GM19025 (cell line): ENCODE results near the gene IGF2BP3.

Source experiments
- ATAC-seq: cut with Tn5 transposase; IDR thresholded peaks from one replicate; pipeline ENCODE4 v1.9.1; 2021; ENCODE audit warnings: mild to moderate bottlenecking, low read depth, moderate library complexity; ENCODE audit not compliant: unreplicated experiment

The IGF2BP3 gene

GRCh38 chr7:23389701-23390100, 80.6 kb downstream of the IGF2BP3 start:
- no peak for ATAC-seq

GRCh38 chr7:23387583-23387982, 82.7 kb downstream of the IGF2BP3 start:
- no peak for ATAC-seq

- no peak for ATAC-seq
These were observed 85.2 kb downstream of the IGF2BP3 start for GRCh38 chr7:23385140-23385539.

GRCh38 chr7:23383225-23383624, 87.1 kb downstream of the IGF2BP3 start:
- ATAC-seq, result no peak

- no peak for ATAC-seq
These were observed 89.3 kb downstream of the IGF2BP3 start for GRCh38 chr7:23380961-23381360.

- ATAC-seq, result no peak
These were observed 89.7 kb downstream of the IGF2BP3 start for GRCh38 chr7:23380556-23380955.

- no peak for ATAC-seq
These were observed 91.3 kb downstream of the IGF2BP3 start for GRCh38 chr7:23378996-23379395.

- ATAC-seq, result no peak
These were observed 93.2 kb downstream of the IGF2BP3 start for GRCh38 chr7:23377134-23377533.

GRCh38 chr7:23373151-23374004, 96.9 kb downstream of the IGF2BP3 start:
- peak; percentile 62 for ATAC-seq

GRCh38 chr7:23372611-23373010, 97.7 kb downstream of the IGF2BP3 start:
- ATAC-seq, result no peak

- no peak for ATAC-seq
These were observed 98.6 kb downstream of the IGF2BP3 start for GRCh38 chr7:23371654-23372053.

GRCh38 chr7:23369695-23370404, 100.4 kb downstream of the IGF2BP3 start:
- ATAC-seq, result no peak

- no peak for ATAC-seq
These were observed 101.2 kb downstream of the IGF2BP3 start for GRCh38 chr7:23369100-23369499.

GRCh38 chr7:23358152-23358674, 112.1 kb downstream of the IGF2BP3 start:
- no peak for ATAC-seq

GRCh38 chr7:23357190-23358093, 112.8 kb downstream of the IGF2BP3 start:
- no peak for ATAC-seq

GRCh38 chr7:23356726-23357125, 113.6 kb downstream of the IGF2BP3 start:
- no peak for ATAC-seq

GRCh38 chr7:23356168-23356567, 114.1 kb downstream of the IGF2BP3 start:
- no peak for ATAC-seq

GRCh38 chr7:23353172-23353571, 117.1 kb downstream of the IGF2BP3 start:
- ATAC-seq, result peak; percentile 64

GRCh38 chr7:23350466-23350865, 119.8 kb downstream of the IGF2BP3 start:
- no peak for ATAC-seq

- no peak for ATAC-seq
These were observed 120.7 kb downstream of the IGF2BP3 start for GRCh38 chr7:23349484-23350157.
